GM21381 (cell line): ENCODE measurements around the gene ATP11B.

Experiments
- ATAC-seq: cut with Tn5 transposase; IDR thresholded peaks from one replicate; pipeline ENCODE4 v1.9.1; 2021; ENCODE audit warnings: mild to moderate bottlenecking, moderate library complexity; ENCODE audit not compliant: unreplicated experiment

The ATP11B gene

DNA sequence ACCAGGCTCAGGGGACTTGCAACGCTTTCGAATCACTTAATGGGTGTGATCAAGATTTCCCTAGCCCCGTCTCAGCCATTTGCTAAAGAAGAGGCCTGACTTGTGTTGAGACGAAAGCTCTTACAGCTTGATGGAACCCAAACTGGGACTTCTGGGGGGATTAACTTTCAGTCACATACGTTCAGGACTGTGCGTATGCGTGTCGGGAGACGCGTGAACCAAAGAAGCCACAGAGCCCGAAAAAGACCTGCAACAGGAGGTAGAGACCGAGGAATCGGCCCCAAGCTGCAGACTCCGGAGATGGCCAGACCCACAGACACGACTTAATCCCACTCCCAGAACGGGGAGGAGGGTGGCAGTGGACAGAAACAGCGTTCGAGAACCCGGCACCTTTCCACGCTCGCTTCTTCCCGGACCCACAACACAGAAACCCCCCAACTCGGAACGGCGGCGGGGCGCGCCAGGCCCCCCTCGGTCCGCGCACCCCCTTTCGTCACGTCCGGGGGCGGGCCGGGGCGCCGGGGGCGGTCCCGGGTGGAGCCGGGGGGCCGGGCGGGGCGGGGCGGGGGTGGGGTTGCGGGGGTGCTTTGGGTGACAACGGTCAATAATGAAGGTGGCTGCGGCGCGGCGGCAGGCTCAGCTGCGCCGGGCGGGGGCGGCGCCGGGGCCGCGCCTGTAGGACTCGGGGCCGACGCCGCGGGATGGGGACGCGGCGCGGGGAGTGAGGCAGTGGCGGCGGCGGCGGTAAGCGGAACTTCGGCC lies at the start of gene ATP11B:
Gene ATP11B (plus strand): TSS at position 604 of the 762 bp plus-strand sequence. CDS start 256 bp downstream, outside the sequence.
- peak; percentile 61 for ATAC-seq

- ATAC-seq: no peak
Measured at GRCh38 chr3:182746959-182747358, 46.3 kb upstream of the ATP11B start.

GRCh38 chr3:182755308-182755707 lies 38.0 kb upstream of the ATP11B start:
- no peak for ATAC-seq

- no peak for ATAC-seq
Measured at GRCh38 chr3:182755712-182756111, 37.6 kb upstream of the ATP11B start.

- no peak for ATAC-seq
Measured at GRCh38 chr3:182760576-182761164, 32.6 kb upstream of the ATP11B start.

- ATAC-seq: no peak
Measured at GRCh38 chr3:182763896-182764295, 29.4 kb upstream of the ATP11B start.

GRCh38 chr3:182765287-182765686 lies 28.0 kb upstream of the ATP11B start:
- ATAC-seq: no peak

DNA sequence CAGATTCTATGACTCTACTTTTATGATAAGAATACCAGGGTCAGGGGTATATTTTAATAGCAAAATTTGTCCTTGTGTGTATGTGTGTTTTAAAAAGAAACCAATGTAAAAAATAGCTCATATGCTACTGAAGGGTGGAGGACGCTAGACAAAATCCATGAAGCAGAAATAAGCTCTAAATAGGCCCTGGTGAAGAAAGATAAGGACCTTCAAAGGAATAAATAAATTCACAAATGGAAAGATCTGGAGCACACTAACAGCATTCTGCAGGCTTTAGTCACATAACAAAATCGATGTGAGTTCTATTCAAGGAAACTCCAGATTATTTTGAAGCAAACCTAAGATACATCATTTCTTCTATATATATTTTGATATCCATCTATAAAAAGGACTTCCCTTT lies 27.2 kb upstream of the ATP11B start:
- ATAC-seq: no peak

GRCh38 chr3:182768413-182768812 lies 24.9 kb upstream of the ATP11B start:
- ATAC-seq: no peak

GRCh38 chr3:182769673-182770072 lies 23.6 kb upstream of the ATP11B start:
- ATAC-seq: no peak

DNA sequence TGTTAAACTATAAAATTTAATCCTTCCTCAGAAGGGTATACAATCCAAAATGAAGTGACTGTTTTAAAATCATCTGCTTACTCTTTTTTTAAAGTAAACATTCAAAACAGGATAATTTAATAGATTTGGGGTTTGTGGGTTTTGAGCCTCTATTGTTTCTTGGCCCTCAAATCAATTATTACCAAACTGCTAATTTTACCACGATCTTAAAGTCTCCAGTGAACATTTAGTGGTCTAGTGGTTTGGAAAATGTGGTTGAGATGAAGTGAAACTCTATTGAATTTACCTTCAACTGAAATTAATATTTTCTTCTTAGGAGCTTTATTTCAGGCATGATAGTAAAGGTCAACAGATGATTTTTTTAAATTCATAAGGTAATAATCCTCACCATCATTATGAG lies 11.2 kb upstream of the ATP11B start:
- ATAC-seq: peak; percentile 60

DNA sequence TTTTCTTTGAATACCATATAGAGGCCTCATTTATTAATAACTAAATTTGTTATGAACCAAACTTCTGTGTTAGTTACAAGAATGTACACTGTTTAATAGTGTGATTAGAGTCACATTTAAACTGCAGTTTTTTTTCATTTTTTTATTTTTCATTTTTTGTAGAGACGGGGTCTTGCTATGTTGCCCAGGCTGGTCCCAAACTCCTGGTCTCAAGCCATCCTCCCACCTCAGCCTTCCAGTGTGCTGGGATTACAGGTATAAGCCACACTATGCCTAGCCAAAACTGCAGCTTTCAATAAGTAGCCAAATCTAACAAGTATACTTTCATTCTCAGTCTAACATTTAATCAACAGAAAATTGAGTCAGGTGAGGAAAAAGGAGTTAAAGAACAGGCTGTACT lies 10.2 kb upstream of the ATP11B start:
- no peak for ATAC-seq

- no peak for ATAC-seq
Measured at GRCh38 chr3:182784542-182784941, 8.8 kb upstream of the ATP11B start.

- no peak for ATAC-seq
Measured at GRCh38 chr3:182785142-182785541, 8.2 kb upstream of the ATP11B start.

DNA sequence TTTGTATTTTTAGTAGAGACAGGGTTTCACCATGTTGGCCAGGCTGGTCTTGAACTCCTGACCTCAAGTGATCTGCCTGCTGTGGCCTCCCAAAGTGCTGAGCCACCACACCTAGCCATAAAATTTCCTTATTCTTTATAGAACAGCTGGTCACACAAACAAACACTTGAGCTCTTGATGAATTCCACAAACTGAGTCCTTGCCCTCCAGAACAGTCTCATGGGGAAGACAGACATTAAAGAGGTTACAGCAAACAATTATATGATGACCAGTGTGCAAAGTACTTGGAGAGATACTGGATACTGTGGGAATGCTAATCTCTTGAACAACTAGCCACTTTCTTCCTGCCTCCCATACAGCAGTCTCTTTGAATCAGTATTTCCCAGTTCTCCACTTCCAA lies 7.5 kb upstream of the ATP11B start:
- no peak for ATAC-seq

GRCh38 chr3:182786564-182787196 lies 6.6 kb upstream of the ATP11B start:
- no peak for ATAC-seq

GRCh38 chr3:182787302-182788036 lies 5.8 kb upstream of the ATP11B start:
- no peak for ATAC-seq

DNA sequence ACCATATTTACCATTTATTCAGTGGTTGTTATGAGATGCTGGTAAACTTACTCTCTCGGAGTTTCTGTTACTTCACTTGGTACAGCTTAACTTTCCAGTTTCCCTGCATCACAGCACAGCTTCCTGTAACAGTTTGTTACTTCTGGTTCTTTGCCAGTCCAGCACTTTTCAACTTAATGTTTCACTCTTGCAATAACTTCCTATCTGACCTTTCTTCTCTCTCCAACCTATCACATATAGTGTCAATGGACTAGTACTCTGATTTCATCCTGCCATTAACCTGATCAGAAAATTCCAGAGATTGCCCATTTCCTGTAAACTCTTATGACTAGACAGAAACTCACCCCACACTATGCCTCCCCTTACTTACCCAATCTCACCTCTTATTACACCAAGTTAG lies 3.9 kb upstream of the ATP11B start:
- peak; percentile 21 for ATAC-seq

- no peak for ATAC-seq
Measured at GRCh38 chr3:182790612-182791011, 2.7 kb upstream of the ATP11B start.

DNA sequence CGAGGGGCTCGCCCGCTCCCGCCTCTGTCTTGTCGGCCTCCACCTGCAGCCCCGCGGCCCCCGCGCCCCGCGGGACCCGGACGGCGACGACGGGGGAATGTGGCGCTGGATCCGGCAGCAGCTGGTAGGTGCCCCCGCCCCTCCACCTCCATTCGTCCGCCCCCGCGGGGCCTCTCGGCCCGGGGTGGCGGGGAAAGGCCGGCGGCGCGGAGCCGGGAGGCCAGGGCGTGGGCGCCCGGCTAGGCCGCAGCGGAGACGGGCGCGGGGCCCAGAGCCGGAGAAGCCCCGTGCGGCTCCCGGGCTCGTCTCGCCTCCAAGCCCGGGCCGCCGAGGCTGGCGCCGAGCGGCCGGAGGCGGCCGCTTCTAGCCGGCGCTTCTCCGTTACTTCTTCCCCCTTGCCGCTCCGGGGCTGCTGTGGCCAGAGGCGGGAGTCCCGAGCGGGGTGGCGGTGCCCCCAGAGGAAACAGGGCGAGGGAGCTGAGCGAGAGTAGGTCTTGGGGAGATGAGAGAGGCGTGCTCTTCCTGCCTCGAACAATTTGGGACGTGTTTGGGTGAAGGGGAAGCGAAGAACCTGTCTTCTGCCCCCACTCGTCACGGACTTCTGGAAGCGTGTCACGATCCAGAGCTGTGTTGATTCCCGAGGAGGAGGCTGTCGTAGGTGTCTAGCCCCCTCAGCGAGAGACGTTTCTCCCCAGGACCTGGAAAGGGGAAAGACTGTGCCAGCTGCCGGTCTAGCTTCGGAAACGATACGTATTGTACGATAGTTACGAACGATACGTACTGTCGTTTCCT lies 555 bp downstream of the ATP11B start:
- peak; percentile 32 for ATAC-seq
